ENCODE measurements around the gene C1orf159.

GRCh38 chr1:1106510-1107221 lies 9.2 kb downstream of the C1orf159 start:
- no peak for TF ChIP-seq CTCF (IDR thresholded peaks at IDR 0.05)
- no peak for TF ChIP-seq POLR2A (IDR thresholded peaks at IDR 0.05)

Data from esophagus squamous epithelium (tissue), 4 donors.